ENCODE data around the gene NPHP4.
"Not testable (repeated sequence)": the region's sequence is repeated elsewhere in the genome, so short reads cannot be mapped to it uniquely, and the experiment has no call there.

The NPHP4 gene

DNA sequence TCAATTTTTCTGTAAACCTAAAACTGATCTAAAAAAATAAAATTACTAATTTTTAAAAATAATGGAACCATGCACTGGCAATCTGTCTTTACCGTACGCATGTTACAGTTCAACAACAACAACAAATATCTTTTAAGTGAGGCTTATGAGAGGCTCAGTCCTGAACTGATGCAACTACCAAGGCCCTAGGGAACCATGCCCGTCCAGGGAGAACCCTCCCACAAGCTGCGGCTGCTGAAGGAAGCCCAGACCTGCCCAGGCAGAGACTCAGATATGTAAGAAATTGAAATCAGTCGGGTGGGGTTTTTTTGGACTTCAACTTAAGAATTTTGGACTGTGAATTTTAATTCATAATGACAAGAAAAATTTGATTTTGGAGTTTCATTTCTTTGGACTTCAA, 91.1 kb downstream of the NPHP4 start:
- DNase-seq (ENCODE audit: low read depth) = peak; percentile 86
- TF ChIP-seq CTCF (IDR thresholded peaks at IDR 0.05; ENCODE audit: insufficient read depth, low read depth, low read length, missing control alignments) = no peak

GRCh38 chr1:5898266-5898665, 94.0 kb downstream of the NPHP4 start:
- DNase-seq (ENCODE audit: low read depth) = no peak
- TF ChIP-seq CTCF (IDR thresholded peaks at IDR 0.05; ENCODE audit: insufficient read depth, low read depth, low read length, missing control alignments) = no peak
- no peak overlapping the region for H3K4me3 ChIP-seq (ENCODE audit: low read length)

More for the DNA sequence above, 91.1 kb downstream of the NPHP4 start:
- H3K4me3 ChIP-seq (ENCODE audit: low read length) = no peak overlapping the region

GRCh38 chr1:5896706-5897660, 95.2 kb downstream of the NPHP4 start:
- no peak for DNase-seq (ENCODE audit: low read depth)
- no peak overlapping the region for H3K4me3 ChIP-seq (ENCODE audit: low read length)
- TF ChIP-seq CTCF (IDR thresholded peaks at IDR 0.05; ENCODE audit: insufficient read depth, low read depth, low read length, missing control alignments) = no peak

DNA sequence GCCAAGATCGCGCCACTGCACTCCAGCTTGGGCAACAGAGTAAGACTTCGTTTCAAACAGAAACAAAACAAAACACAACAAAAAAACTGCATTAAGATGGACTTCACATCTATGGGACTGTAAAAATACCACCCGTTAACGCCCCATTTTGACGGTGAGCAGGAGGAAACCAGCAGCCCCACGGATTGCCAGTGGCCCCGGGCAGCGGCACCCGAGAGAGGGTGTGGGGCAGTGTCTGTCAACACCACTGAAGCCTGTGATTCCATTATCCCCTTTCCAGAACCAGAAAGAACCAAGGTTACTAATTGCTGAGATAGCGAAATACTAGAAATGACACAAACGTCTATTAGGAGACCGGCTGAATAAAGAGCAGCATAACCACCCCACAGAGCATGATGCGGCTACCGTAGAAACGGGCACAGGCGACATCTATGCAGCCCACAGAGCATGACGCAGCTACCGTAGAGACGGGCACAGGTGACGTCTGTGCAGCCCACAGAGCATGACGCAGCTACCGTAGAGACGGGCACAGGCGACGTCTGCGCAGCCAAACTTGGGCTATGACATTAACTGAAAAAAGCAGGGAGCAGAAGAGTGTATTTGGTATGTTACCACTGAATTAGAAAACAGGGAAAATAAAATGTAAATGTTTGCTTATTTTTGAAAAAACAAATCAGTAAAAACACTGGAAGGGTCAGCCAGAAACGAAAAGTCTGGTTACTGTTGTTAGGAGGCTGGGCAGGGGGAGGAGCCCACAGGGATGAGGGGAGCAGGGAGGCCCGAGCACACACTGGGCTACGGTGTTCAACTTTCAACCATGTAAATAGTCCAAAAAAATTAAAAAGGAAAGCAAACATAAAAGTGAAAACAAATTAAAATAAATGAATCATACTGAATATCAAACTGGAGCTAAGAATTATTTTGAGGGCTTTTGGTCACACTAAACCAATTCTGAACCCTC, 96.5 kb downstream of the NPHP4 start:
- H3K4me3 ChIP-seq (ENCODE audit: low read length) = no peak overlapping the region
- no peak for DNase-seq (ENCODE audit: low read depth)
- no peak for TF ChIP-seq CTCF (IDR thresholded peaks at IDR 0.05; ENCODE audit: insufficient read depth, low read depth, low read length, missing control alignments)

GRCh38 chr1:5893699-5894278, 98.4 kb downstream of the NPHP4 start:
- TF ChIP-seq CTCF (IDR thresholded peaks at IDR 0.05; ENCODE audit: insufficient read depth, low read depth, low read length, missing control alignments) = peak; percentile 42
- DNase-seq (ENCODE audit: low read depth) = peak; percentile 7
- not testable (repeated sequence) for H3K4me3 ChIP-seq (ENCODE audit: low read length)

DNA sequence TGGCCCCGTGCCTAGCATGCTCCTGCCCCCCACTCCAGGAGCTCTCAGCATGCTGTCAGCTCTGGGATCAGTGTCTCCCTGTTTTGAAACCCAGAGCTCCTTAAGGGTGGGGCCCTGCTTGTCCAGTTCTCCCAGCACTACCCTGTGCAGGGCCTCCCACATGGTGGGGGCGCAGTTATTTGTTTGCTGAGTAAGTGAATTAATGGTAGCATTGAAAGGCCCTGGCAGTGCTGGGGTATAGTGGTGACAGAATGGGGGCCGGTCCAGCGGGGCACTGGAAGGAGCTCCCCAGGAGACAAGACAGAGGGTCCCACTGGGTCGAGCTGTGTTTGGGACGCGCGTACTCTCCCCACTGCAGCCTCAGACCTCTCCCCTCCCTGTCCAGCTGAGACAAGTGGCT, 99.9 kb downstream of the NPHP4 start:
- no peak for TF ChIP-seq CTCF (IDR thresholded peaks at IDR 0.05; ENCODE audit: insufficient read depth, low read depth, low read length, missing control alignments)
- H3K4me3 ChIP-seq (ENCODE audit: low read length) = no peak overlapping the region
- peak; percentile 5 for DNase-seq (ENCODE audit: low read depth)
